Neural progenitor cell (in vitro differentiated cells): ENCODE measurements around the gene HKDC1.

ENCODE experiments used
- EZH2phosphoT487 ChIP-seq: fragments of 200-600 bp; sonication (generic); IDR thresholded peaks from 2 replicates; pipeline ENCODE4 v1.6.1; 2017; ENCODE audit warnings: antibody characterized with exemption
- TF ChIP-seq, protein P1 (sequence below): fragments of 200-600 bp; sonication (generic); IDR thresholded peaks from 2 replicates; pipeline ENCODE4 v1.5.1; 2017; ENCODE audit warnings: antibody characterized with exemption, mild to moderate bottlenecking

DNA sequence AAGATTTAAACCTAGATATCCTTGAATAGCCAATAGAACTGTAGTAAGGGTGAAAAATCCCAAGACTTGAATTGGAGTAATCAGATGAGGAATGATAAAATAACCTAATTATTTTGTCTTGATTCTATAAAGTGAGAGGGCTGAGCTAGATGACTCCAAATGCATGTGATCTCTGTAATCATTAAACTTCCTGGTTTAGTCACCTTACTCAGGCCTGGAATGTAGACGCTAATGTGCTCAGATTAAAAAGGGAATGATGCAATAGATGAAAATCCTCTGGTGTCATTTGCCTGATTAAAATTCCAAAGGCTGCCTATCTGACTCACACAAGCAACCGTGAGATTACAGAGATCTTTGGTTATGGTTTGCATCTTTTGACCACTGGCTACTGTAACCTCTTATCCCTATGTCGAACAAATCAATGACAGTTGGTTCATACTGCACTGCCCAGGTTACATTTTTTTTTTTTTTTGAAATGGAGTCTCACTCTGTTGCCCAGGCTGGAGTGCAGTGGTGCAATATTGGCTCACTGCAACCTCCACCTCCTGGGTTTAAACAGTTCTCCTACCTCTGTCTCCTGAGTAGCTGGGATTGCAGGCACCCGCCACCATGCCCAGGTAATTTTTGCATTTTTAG is 2.9 kb upstream of the HKDC1 start:
- no peak for TF ChIP-seq EZH2phosphoT487
- TF ChIP-seq, protein P1, sequence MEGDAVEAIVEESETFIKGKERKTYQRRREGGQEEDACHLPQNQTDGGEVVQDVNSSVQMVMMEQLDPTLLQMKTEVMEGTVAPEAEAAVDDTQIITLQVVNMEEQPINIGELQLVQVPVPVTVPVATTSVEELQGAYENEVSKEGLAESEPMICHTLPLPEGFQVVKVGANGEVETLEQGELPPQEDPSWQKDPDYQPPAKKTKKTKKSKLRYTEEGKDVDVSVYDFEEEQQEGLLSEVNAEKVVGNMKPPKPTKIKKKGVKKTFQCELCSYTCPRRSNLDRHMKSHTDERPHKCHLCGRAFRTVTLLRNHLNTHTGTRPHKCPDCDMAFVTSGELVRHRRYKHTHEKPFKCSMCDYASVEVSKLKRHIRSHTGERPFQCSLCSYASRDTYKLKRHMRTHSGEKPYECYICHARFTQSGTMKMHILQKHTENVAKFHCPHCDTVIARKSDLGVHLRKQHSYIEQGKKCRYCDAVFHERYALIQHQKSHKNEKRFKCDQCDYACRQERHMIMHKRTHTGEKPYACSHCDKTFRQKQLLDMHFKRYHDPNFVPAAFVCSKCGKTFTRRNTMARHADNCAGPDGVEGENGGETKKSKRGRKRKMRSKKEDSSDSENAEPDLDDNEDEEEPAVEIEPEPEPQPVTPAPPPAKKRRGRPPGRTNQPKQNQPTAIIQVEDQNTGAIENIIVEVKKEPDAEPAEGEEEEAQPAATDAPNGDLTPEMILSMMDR = no peak
